Spleen (tissue), 11 donors: Measurements from ENCODE around the gene INPP4B. TPM values are rescaled to one million over a fixed set of nuclear protein-coding genes. Genes with fewer than 3 reads are reported as not detected.
"Not testable (repeated sequence)": the region's sequence is repeated elsewhere in the genome, so short reads cannot be mapped to it uniquely, and the experiment has no call there.

Experiments used
- DNase-seq: peaks from one replicate; pipeline ENCODE4 v3.0.0-alpha.2; 2020
- H3K27ac ChIP-seq, 8 donors: fragments of 200-600 bp; sonication (generic) in 7 of 8; 1 replicate in 4 of 8; 2 replicates in 4 of 8; pipeline versions ENCODE4 v1.5.0 to v1.8.0; 2016 to 2021; ENCODE audit warnings: inconsistent platforms in 4 of 8, mild to moderate bottlenecking in 4 of 8, moderate library complexity in 1 of 8
- H3K27me3 ChIP-seq, 7 donors: fragments of 200-600 bp; sonication (generic) in 6 of 7; replicated peaks in 1 of 7; 1 replicate in 4 of 7; 2 replicates in 3 of 7; pipeline versions ENCODE4 v1.5.0 to v1.8.0; 2016 to 2021; ENCODE audit warnings: inconsistent platforms in 3 of 7, mild to moderate bottlenecking in 1 of 7
- H3K36me3 ChIP-seq, 6 donors: fragments of 200-600 bp; sonication (generic) in 5 of 6; 1 replicate in 4 of 6; 2 replicates in 2 of 6; pipeline versions ENCODE4 v1.5.0 to v1.8.0; 2016 to 2021; ENCODE audit warnings: inconsistent platforms in 2 of 6
- H3K4me1 ChIP-seq, 6 donors: fragments of 200-600 bp; sonication (generic) in 5 of 6; 1 replicate in 3 of 6; 2 replicates in 3 of 6; pipeline versions ENCODE4 v1.5.0 to v1.8.0; 2016 to 2021; ENCODE audit warnings: inconsistent platforms in 3 of 6
- H3K4me3 ChIP-seq, 8 donors: fragments of 200-600 bp; sonication (generic) in 7 of 8; 1 replicate in 4 of 8; 2 replicates in 4 of 8; pipeline versions ENCODE4 v1.5.0 to v1.8.0; 2016 to 2021; ENCODE audit warnings: inconsistent platforms in 4 of 8, mild to moderate bottlenecking in 4 of 8, moderate library complexity in 2 of 8
- H3K9me3 ChIP-seq, 8 donors: fragments of 200-600 bp; sonication (generic) in 7 of 8; 1 replicate in 4 of 8; 2 replicates in 4 of 8; pipeline versions ENCODE4 v1.5.0 to v1.8.0; 2016 to 2021; ENCODE audit warnings: inconsistent platforms in 4 of 8
- CTCF ChIP-seq, 11 experiments: fragments of 200-600 bp in 7 of 11; fragments of 450-650 bp in 4 of 11; sonication (generic) in 4 of 11; IDR thresholded peaks in 8 of 11; conservative IDR thresholded peaks in 3 of 11; 1 replicate in 7 of 11; 2 replicates in 4 of 11; pipeline versions ENCODE4 v1.4.0 to v1.8.0; 2016 to 2021; ENCODE audit warnings: antibody characterized with exemption in 11 of 11, inconsistent platforms in 4 of 11, mild to moderate bottlenecking in 1 of 11
- POLR2A ChIP-seq, 3 donors: fragments of 450-650 bp; IDR thresholded peaks; one replicate each; pipeline ENCODE4 v1.5.1; 2017; ENCODE audit warnings: antibody characterized with exemption in 3 of 3, mild to moderate bottlenecking in 1 of 3
- POLR2AphosphoS5 ChIP-seq, 3 donors: sonication (generic); formaldehyde crosslinking; IDR thresholded peaks; one replicate each; pipeline ENCODE4 v1.5.1; 2017; ENCODE audit warnings: antibody characterized with exemption in 3 of 3
- WGBS, 5 donors: extraction: QIAGEN DNeasy Blood & Tissue Kit in 3 of 5; methylation state at CpG; one replicate each; pipeline versions ENCODE4 v1.1.5 to v1.1.7; 2013 to 2018; 5-methylcytosine and 5-hydroxymethylcytosine counted together
- intact Hi-C: fragments of 100-400 bp; cut with DNase I; formaldehyde crosslinking; loops from one replicate; pipeline ENCODE4 v1.15.0; 2023; ENCODE audit warnings: low total_unique reads
- polyA plus RNA-seq, 3 donors: library from polyadenylated mRNA; stranded (reverse); fragments of 200-250 nt; gene quantifications; one replicate each; pipeline ENCODE4 v1.2.1, GENCODE V29; 2013
- total RNA-seq, 7 donors: library from RNA; depleted of rRNA in 3 of 7; stranded (reverse); fragments of >200 nt in 3 of 7; fragmentation: NEBNext Ultra II Directional in 4 of 7; extraction: Animal tissue kit (Norgen Biotek cat#: 25700) in 4 of 7; gene quantifications; one replicate each; pipeline versions ENCODE4 v1.1.0 to v1.2.1, GENCODE V29; 2016 to 2021
- donor health status: healthy with polysubstance abuse.
- donor health status: DM: no; HTN: no; CAD: no; lungs with moderate emphysema.
- donor health status: DM: no; HTN: no; CAD: no.
- donor health status: Bipolar disorder and iron deficiency.
- donor health status: healthy.
- donor health status: DM: no; HTN: no; CAD: no.
- donor health status: DM: yes; HTN: yes; CAD: no.

Gene INPP4B
- total and polyA plus RNA-seq, 10 donors: 0.78 to 31.6 (median 26.8) TPM

- WGBS, 5 donors: 93 to 97% (median 96%) methylated on average over 2 of the region's 2 CpGs
- Histone ChIP-seq H3K27ac (no peak overlapping the region), H3K4me1 (no peaks in the 10 kb centered on the region), H3K27me3 (no peaks in the 10 kb centered on the region), H3K9me3 (no peaks in the 10 kb centered on the region), H3K4me3 (no peak overlapping the region), H3K36me3 (peaks cover 0 to 3% (median 0%) of the 10 kb centered on the region in 6 donors)
- intact Hi-C loops: no loop called here
- no peak for TF ChIP-seq POLR2AphosphoS5 (IDR thresholded peaks at IDR 0.05)
- TF ChIP-seq CTCF (IDR thresholded peaks at IDR 0.05 in 8 of 11, conservative IDR thresholded peaks at IDR 0.05 in 3 of 11): no peak
- TF ChIP-seq POLR2A (IDR thresholded peaks at IDR 0.05): no peak
- DNase-seq: no peak
These were observed 762.8 kb downstream of the INPP4B start for GRCh38 chr4:142083264-142083663.

GRCh38 chr4:142081025-142081424, 765.1 kb downstream of the INPP4B start:
- Histone ChIP-seq H3K9me3 (no peaks in the 10 kb centered on the region), H3K4me1 (no peaks in the 10 kb centered on the region), H3K36me3 (peaks cover 0 to 3% (median 0%) of the 10 kb centered on the region in 6 donors), H3K27ac (no peak overlapping the region), H3K27me3 (no peaks in the 10 kb centered on the region), H3K4me3 (no peak overlapping the region)
- TF ChIP-seq POLR2AphosphoS5 (IDR thresholded peaks at IDR 0.05) (no peak), CTCF (IDR thresholded peaks at IDR 0.05 in 8 of 11, conservative IDR thresholded peaks at IDR 0.05 in 3 of 11) (no peak), POLR2A (IDR thresholded peaks at IDR 0.05) (no peak)
- no peak for DNase-seq
- intact Hi-C loops: no loop called here
- WGBS, 5 donors: 70 to 85% (median 82%) methylated on average over 4 of the region's 4 CpGs

- DNase-seq: no peak
- no peaks in the 10 kb centered on the region for H3K27me3 ChIP-seq
- no peak overlapping the region for H3K4me3 ChIP-seq
- H3K36me3 ChIP-seq: no peaks in the 10 kb centered on the region
- intact Hi-C loops: no loop called here
- TF ChIP-seq POLR2AphosphoS5 (IDR thresholded peaks at IDR 0.05) (no peak), CTCF (IDR thresholded peaks at IDR 0.05 in 8 of 11, conservative IDR thresholded peaks at IDR 0.05 in 3 of 11) (no peak), POLR2A (IDR thresholded peaks at IDR 0.05) (no peak)
- 89 to 95% (median 92%) methylated on average over 1 of the region's 1 CpG for WGBS, 5 donors
- no peaks in the 10 kb centered on the region for H3K9me3 ChIP-seq
- no peak overlapping the region for H3K27ac ChIP-seq
- H3K4me1 ChIP-seq: no peaks in the 10 kb centered on the region
These were observed 766.1 kb downstream of the INPP4B start for GRCh38 chr4:142079959-142080358.

- no peak overlapping the region for H3K27ac ChIP-seq
- H3K27me3 ChIP-seq: no peaks in the 10 kb centered on the region
- H3K4me1 ChIP-seq: no peaks in the 10 kb centered on the region
- no peaks in the 10 kb centered on the region for H3K36me3 ChIP-seq
- intact Hi-C loops: no loop called here
- TF ChIP-seq POLR2AphosphoS5 (IDR thresholded peaks at IDR 0.05) (no peak), CTCF (IDR thresholded peaks at IDR 0.05 in 8 of 11, conservative IDR thresholded peaks at IDR 0.05 in 3 of 11) (no peak), POLR2A (IDR thresholded peaks at IDR 0.05) (no peak)
- DNase-seq: no peak
- WGBS, 5 donors: 46 to 77% (median 48%) methylated on average over 2 of the region's 2 CpGs
- H3K4me3 ChIP-seq: no peak overlapping the region
- H3K9me3 ChIP-seq: no peaks in the 10 kb centered on the region
These were observed 769.1 kb downstream of the INPP4B start for GRCh38 chr4:142077048-142077447.

GRCh38 chr4:142068304-142068703, 777.8 kb downstream of the INPP4B start:
- H3K4me1 ChIP-seq, H3K27me3 ChIP-seq, H3K27ac ChIP-seq, intact Hi-C loops, H3K4me3 ChIP-seq, DNase-seq, H3K36me3 ChIP-seq: not testable (repeated sequence)
- 62 to 95% (median 84%) methylated on average over 2 of the region's 2 CpGs for WGBS, 5 donors
- H3K9me3 ChIP-seq: peaks cover 0 to 26% (median 17%) of the 10 kb centered on the region in 8 donors

GRCh38 chr4:142066562-142066961, 779.5 kb downstream of the INPP4B start:
- H3K27ac ChIP-seq, intact Hi-C loops, H3K4me3 ChIP-seq, H3K27me3 ChIP-seq, H3K36me3 ChIP-seq, H3K4me1 ChIP-seq, DNase-seq: not testable (repeated sequence)
- peaks cover 0 to 26% (median 17%) of the 10 kb centered on the region in 8 donors for H3K9me3 ChIP-seq
- WGBS, 5 donors: 82 to 98% (median 87%) methylated on average over 8 of the region's 8 CpGs
